ENCODE results near the gene GALNT18.

Gene GALNT18

DNA sequence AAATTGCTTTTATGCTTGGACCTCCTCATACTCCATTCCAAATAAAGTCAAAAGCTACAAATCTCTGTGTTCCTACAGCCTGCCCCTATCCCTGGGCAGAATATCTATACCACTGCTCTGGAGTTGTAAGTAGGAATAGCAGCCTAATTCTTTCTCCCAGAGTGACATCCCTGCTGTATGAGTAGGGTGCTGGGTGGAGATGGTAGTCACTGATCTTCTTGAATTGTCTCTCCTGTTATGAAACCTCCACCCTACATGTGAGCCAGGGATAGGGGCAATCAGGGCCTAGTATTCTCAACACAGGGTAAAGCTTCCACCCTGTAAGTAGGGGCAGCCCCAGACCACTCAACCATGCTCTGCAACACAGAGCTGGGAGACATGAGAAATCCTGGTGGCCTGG lies 19.8 kb downstream of the GALNT18 start:
- no peak overlapping the region for H3K4ac ChIP-seq (ENCODE audit: low read length)
- H3K18ac ChIP-seq (ENCODE audit: low read length): no peak overlapping the region
- H3K36me3 ChIP-seq (replicated peaks in 1 of 2; ENCODE audit: control insufficient read depth in 2 of 2, insufficient read depth in 2 of 2, low read length in 2 of 2): no peaks in the 10 kb centered on the region
- H3K9me3 ChIP-seq (replicated peaks in 1 of 2; ENCODE audit: control insufficient read depth in 2 of 2, insufficient read depth in 1 of 2, low read depth in 1 of 2, low read length in 2 of 2): no peaks in the 10 kb centered on the region
- no peak overlapping the region for H3K27ac ChIP-seq (replicated peaks; ENCODE audit: low read length)
- H3K4me3 ChIP-seq (ENCODE audit: low read length in 2 of 2): no peak overlapping the region
- no peak overlapping the region for H3K9ac ChIP-seq (ENCODE audit: low read depth, low read length, poor library complexity)
- no peak overlapping the region for H3K23ac ChIP-seq (ENCODE audit: low read depth, low read length, poor library complexity)
- no peak overlapping the region for H2AK5ac ChIP-seq (ENCODE audit: low read depth, low read length)
- H2BK15ac ChIP-seq (ENCODE audit: low read length): no peak overlapping the region
- no peaks in the 10 kb centered on the region for H3K27me3 ChIP-seq (ENCODE audit: control insufficient read depth in 3 of 3, insufficient read depth in 3 of 3, low read depth in 1 of 3, low read length in 3 of 3)
- no peaks in the 10 kb centered on the region for H3K79me1 ChIP-seq (ENCODE audit: low read depth, low read length)
- H2BK120ac ChIP-seq (ENCODE audit: low read depth, low read length): no peak overlapping the region
- H3K14ac ChIP-seq (ENCODE audit: low read length): no peak overlapping the region
- peaks cover 0 to 3% of the 10 kb centered on the region in 2 donors for H3K4me1 ChIP-seq (ENCODE audit: control insufficient read depth in 2 of 2, insufficient read depth in 1 of 2, low read depth in 1 of 2, low read length in 2 of 2)
- no peak overlapping the region for H2BK5ac ChIP-seq (ENCODE audit: low read length)
- no peak overlapping the region for H4K8ac ChIP-seq (ENCODE audit: low read depth, low read length)
- H4K91ac ChIP-seq (ENCODE audit: low read depth, low read length, poor library complexity): no peak overlapping the region
- DNase-seq (ENCODE audit: low spot score): no peak
- no peak overlapping the region for H2AFZ ChIP-seq (ENCODE audit: low read length)
- no peak overlapping the region for H2BK12ac ChIP-seq (ENCODE audit: low read length)
- no peak overlapping the region for H3K4me2 ChIP-seq (ENCODE audit: insufficient read depth, low read length, poor library complexity, severe bottlenecking)

DNA sequence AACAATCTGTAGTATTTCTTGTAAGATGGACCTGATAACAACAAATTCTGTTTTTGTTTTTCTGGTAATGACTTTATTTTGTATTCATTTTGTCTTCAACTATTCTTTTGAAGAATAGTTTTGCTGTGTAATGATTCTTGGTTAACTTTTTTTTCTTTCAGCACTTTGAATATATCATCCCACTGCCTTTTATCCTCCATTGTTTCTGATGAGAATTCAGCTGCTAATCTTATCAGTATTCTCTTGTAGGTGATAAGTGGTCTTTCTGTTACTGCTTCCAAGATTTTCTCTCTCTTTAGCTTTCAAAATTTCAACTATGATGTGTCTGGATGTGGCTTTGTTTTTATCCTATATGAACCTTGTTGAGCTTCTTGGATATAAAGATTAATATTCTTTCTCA lies 21.5 kb downstream of the GALNT18 start:
- Histone ChIP-seq H3K4me2 (ENCODE audit: insufficient read depth, low read length, poor library complexity, severe bottlenecking) (no peak overlapping the region), H2BK5ac (ENCODE audit: low read length) (no peak overlapping the region), H3K36me3 (replicated peaks in 1 of 2; ENCODE audit: control insufficient read depth in 2 of 2, insufficient read depth in 2 of 2, low read length in 2 of 2) (no peaks in the 10 kb centered on the region), H3K79me1 (ENCODE audit: low read depth, low read length) (no peaks in the 10 kb centered on the region), H2BK12ac (ENCODE audit: low read length) (no peak overlapping the region), H3K27ac (replicated peaks; ENCODE audit: low read length) (no peak overlapping the region), H2AFZ (ENCODE audit: low read length) (no peak overlapping the region), H2BK120ac (ENCODE audit: low read depth, low read length) (no peak overlapping the region), H2AK5ac (ENCODE audit: low read depth, low read length) (no peak overlapping the region), H2BK15ac (ENCODE audit: low read length) (no peak overlapping the region), H3K18ac (ENCODE audit: low read length) (no peak overlapping the region), H3K4me1 (ENCODE audit: control insufficient read depth in 2 of 2, insufficient read depth in 1 of 2, low read depth in 1 of 2, low read length in 2 of 2) (peaks cover 0 to 3% of the 10 kb centered on the region in 2 donors), H3K9ac (ENCODE audit: low read depth, low read length, poor library complexity) (no peak overlapping the region), H3K9me3 (replicated peaks in 1 of 2; ENCODE audit: control insufficient read depth in 2 of 2, insufficient read depth in 1 of 2, low read depth in 1 of 2, low read length in 2 of 2) (no peaks in the 10 kb centered on the region), H4K91ac (ENCODE audit: low read depth, low read length, poor library complexity) (no peak overlapping the region), H3K27me3 (ENCODE audit: control insufficient read depth in 3 of 3, insufficient read depth in 3 of 3, low read depth in 1 of 3, low read length in 3 of 3) (no peaks in the 10 kb centered on the region), H3K14ac (ENCODE audit: low read length) (no peak overlapping the region), H3K4me3 (ENCODE audit: low read length in 2 of 2) (no peak overlapping the region), H3K4ac (ENCODE audit: low read length) (no peak overlapping the region), H3K23ac (ENCODE audit: low read depth, low read length, poor library complexity) (no peak overlapping the region), H4K8ac (ENCODE audit: low read depth, low read length) (no peak overlapping the region)
- no peak for DNase-seq (ENCODE audit: low spot score)

DNA sequence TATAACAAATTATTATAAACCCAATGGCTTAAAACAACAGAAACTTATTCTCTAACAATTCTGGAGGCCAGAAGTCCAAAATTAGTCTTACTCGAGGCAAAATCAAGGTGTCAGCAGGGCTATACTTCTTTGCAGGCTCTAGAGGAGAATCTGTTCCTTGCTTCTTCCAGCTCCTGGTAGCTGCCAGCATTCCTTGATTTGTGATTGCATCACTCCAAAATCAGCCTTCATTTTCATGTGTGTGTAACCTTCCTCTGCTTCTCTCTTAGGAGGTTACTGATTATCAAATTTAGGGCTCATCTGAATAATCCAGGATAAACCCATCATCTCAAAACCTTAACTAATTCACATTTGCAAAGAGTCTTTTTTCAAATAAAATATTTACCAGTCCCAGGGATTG lies 23.6 kb downstream of the GALNT18 start:
- H3K4ac ChIP-seq (ENCODE audit: low read length): no peak overlapping the region

DNA sequence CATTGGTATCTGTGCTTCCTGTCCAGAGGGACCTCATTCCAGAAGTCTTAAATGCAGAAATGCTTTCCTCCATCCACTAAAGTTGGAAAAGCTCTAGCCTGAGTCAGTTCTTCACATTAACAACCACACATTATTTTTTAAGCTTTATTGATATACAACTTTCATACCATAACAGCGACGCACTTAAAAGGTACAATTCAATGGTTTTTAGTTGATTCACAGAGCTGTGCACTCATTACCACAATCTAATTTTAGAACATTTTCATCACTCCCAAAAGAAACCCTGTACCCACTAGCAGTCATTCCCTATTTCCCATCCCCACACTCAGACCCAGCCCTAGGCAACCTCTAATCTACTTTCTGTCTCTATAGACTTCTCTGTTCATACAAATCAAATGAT lies 27.6 kb downstream of the GALNT18 start:
- Histone ChIP-seq H3K27me3 (ENCODE audit: control insufficient read depth in 3 of 3, insufficient read depth in 3 of 3, low read depth in 1 of 3, low read length in 3 of 3) (no peaks in the 10 kb centered on the region), H2BK12ac (ENCODE audit: low read length) (no peak overlapping the region), H3K27ac (replicated peaks; ENCODE audit: low read length) (no peak overlapping the region), H3K4me1 (ENCODE audit: control insufficient read depth in 2 of 2, insufficient read depth in 1 of 2, low read depth in 1 of 2, low read length in 2 of 2) (peaks cover 0 to 5% of the 10 kb centered on the region in 2 donors), H4K8ac (ENCODE audit: low read depth, low read length) (no peak overlapping the region), H3K18ac (ENCODE audit: low read length) (no peak overlapping the region), H3K9me3 (replicated peaks in 1 of 2; ENCODE audit: control insufficient read depth in 2 of 2, insufficient read depth in 1 of 2, low read depth in 1 of 2, low read length in 2 of 2) (no peaks in the 10 kb centered on the region), H2AK5ac (ENCODE audit: low read depth, low read length) (no peak overlapping the region), H3K4ac (ENCODE audit: low read length) (no peak overlapping the region), H3K4me2 (ENCODE audit: insufficient read depth, low read length, poor library complexity, severe bottlenecking) (no peak overlapping the region), H3K79me1 (ENCODE audit: low read depth, low read length) (no peaks in the 10 kb centered on the region), H3K36me3 (replicated peaks in 1 of 2; ENCODE audit: control insufficient read depth in 2 of 2, insufficient read depth in 2 of 2, low read length in 2 of 2) (no peaks in the 10 kb centered on the region), H4K91ac (ENCODE audit: low read depth, low read length, poor library complexity) (no peak overlapping the region), H2BK120ac (ENCODE audit: low read depth, low read length) (no peak overlapping the region), H3K14ac (ENCODE audit: low read length) (no peak overlapping the region), H3K4me3 (ENCODE audit: low read length in 2 of 2) (no peak overlapping the region), H2AFZ (ENCODE audit: low read length) (no peak overlapping the region), H2BK5ac (ENCODE audit: low read length) (no peak overlapping the region), H3K23ac (ENCODE audit: low read depth, low read length, poor library complexity) (no peak overlapping the region), H2BK15ac (ENCODE audit: low read length) (no peak overlapping the region), H3K9ac (ENCODE audit: low read depth, low read length, poor library complexity) (no peak overlapping the region)
- no peak for DNase-seq (ENCODE audit: low spot score)
- 100% methylated on average over 2 of the region's 2 CpGs; no CpG with 5 or more reads in 1 of the 2 donors for WGBS, 2 donors (ENCODE audit: extremely low coverage in 2 of 2, insufficient read length in 2 of 2, insufficient replicate concordance in 1 of 2)

More for the DNA sequence above, 23.6 kb downstream of the GALNT18 start:
- Histone ChIP-seq H3K23ac (ENCODE audit: low read depth, low read length, poor library complexity) (no peak overlapping the region), H3K4me1 (ENCODE audit: control insufficient read depth in 2 of 2, insufficient read depth in 1 of 2, low read depth in 1 of 2, low read length in 2 of 2) (no peaks in the 10 kb centered on the region), H4K91ac (ENCODE audit: low read depth, low read length, poor library complexity) (no peak overlapping the region), H2AFZ (ENCODE audit: low read length) (no peak overlapping the region), H3K27ac (replicated peaks; ENCODE audit: low read length) (no peak overlapping the region), H3K9ac (ENCODE audit: low read depth, low read length, poor library complexity) (no peak overlapping the region), H2BK12ac (ENCODE audit: low read length) (no peak overlapping the region), H2BK120ac (ENCODE audit: low read depth, low read length) (no peak overlapping the region), H3K14ac (ENCODE audit: low read length) (no peak overlapping the region), H4K8ac (ENCODE audit: low read depth, low read length) (no peak overlapping the region), H2BK5ac (ENCODE audit: low read length) (no peak overlapping the region), H3K4me2 (ENCODE audit: insufficient read depth, low read length, poor library complexity, severe bottlenecking) (no peak overlapping the region), H3K18ac (ENCODE audit: low read length) (no peak overlapping the region), H3K27me3 (ENCODE audit: control insufficient read depth in 3 of 3, insufficient read depth in 3 of 3, low read depth in 1 of 3, low read length in 3 of 3) (no peaks in the 10 kb centered on the region), H3K9me3 (replicated peaks in 1 of 2; ENCODE audit: control insufficient read depth in 2 of 2, insufficient read depth in 1 of 2, low read depth in 1 of 2, low read length in 2 of 2) (no peaks in the 10 kb centered on the region), H3K79me1 (ENCODE audit: low read depth, low read length) (no peaks in the 10 kb centered on the region), H2BK15ac (ENCODE audit: low read length) (no peak overlapping the region), H3K4me3 (ENCODE audit: low read length in 2 of 2) (no peak overlapping the region), H3K36me3 (replicated peaks in 1 of 2; ENCODE audit: control insufficient read depth in 2 of 2, insufficient read depth in 2 of 2, low read length in 2 of 2) (no peaks in the 10 kb centered on the region), H2AK5ac (ENCODE audit: low read depth, low read length) (no peak overlapping the region)
- WGBS, 2 donors (ENCODE audit: extremely low coverage in 2 of 2, insufficient read length in 2 of 2, insufficient replicate concordance in 1 of 2): no CpG with 5 or more reads among the region's 1 CpG
- DNase-seq (ENCODE audit: low spot score): no peak

Data from neuronal stem cell (in vitro differentiated cells).